ENCODE measurements around the gene ZNF76.

- TF ChIP-seq EZH2 (IDR thresholded peaks at IDR 0.05) (no peak), POLR2AphosphoS5 (IDR thresholded peaks at IDR 0.05; ENCODE audit: borderline replicate concordance, low read depth, low read length) (no peak)
These were observed 42.4 kb upstream of the ZNF76 start for GRCh38 chr6:35216851-35217811.
